Mucosa of stomach (tissue), 1 donor: ENCODE data around the gene PID1.

Experiments
- H3K27me3 ChIP-seq: one replicate; pipeline ENCODE4 v1.7.0; 2013; ENCODE audit warnings: mild to moderate bottlenecking, low read length; ENCODE audit not compliant: control insufficient read depth, insufficient read depth
- H3K36me3 ChIP-seq: one replicate; pipeline ENCODE4 v1.7.0; 2013; ENCODE audit warnings: low read length; ENCODE audit not compliant: control insufficient read depth, insufficient read depth
- H3K4me1 ChIP-seq: one replicate; pipeline ENCODE4 v1.7.0; 2013; ENCODE audit warnings: mild to moderate bottlenecking, low read length; ENCODE audit not compliant: control insufficient read depth, insufficient read depth
- H3K4me3 ChIP-seq: one replicate; pipeline ENCODE4 v1.7.0; 2013; ENCODE audit warnings: low read length
- H3K9ac ChIP-seq: one replicate; pipeline ENCODE4 v1.7.0; 2013; ENCODE audit warnings: mild to moderate bottlenecking, low read length, moderate library complexity
- H3K9me3 ChIP-seq: one replicate; pipeline ENCODE4 v1.7.0; 2013; ENCODE audit warnings: mild to moderate bottlenecking, low read length, moderate library complexity; ENCODE audit not compliant: control insufficient read depth
- donor health status: Pancreatic carcinoma.

PID1 gene

GRCh38 chr2:229022652-229023051 lies 248.4 kb downstream of the PID1 start:
- no peaks in the 10 kb centered on the region for H3K9me3 ChIP-seq

GRCh38 chr2:229022071-229022470 lies 249.0 kb downstream of the PID1 start:
- H3K4me3 ChIP-seq, result no peak overlapping the region
- H3K4me1 ChIP-seq, result no peaks in the 10 kb centered on the region
- H3K9me3 ChIP-seq, result no peaks in the 10 kb centered on the region
- H3K27me3 ChIP-seq, result no peaks in the 10 kb centered on the region
- H3K9ac ChIP-seq, result no peak overlapping the region
- H3K36me3 ChIP-seq, result no peaks in the 10 kb centered on the region

More at GRCh38 chr2:229022652-229023051, 248.4 kb downstream of the PID1 start:
- Histone ChIP-seq H3K9ac (no peak overlapping the region), H3K27me3 (no peaks in the 10 kb centered on the region), H3K36me3 (no peaks in the 10 kb centered on the region), H3K4me1 (no peaks in the 10 kb centered on the region), H3K4me3 (no peak overlapping the region)

- Histone ChIP-seq H3K27me3 (no peaks in the 10 kb centered on the region), H3K9ac (no peak overlapping the region), H3K9me3 (no peaks in the 10 kb centered on the region), H3K36me3 (no peaks in the 10 kb centered on the region), H3K4me3 (no peak overlapping the region), H3K4me1 (no peaks in the 10 kb centered on the region)
Measured at GRCh38 chr2:229009816-229010215, 261.3 kb downstream of the PID1 start.

GRCh38 chr2:229003256-229003655 lies 267.8 kb downstream of the PID1 start:
- H3K27me3 ChIP-seq, result no peaks in the 10 kb centered on the region
- no peaks in the 10 kb centered on the region for H3K36me3 ChIP-seq
- H3K9ac ChIP-seq, result no peak overlapping the region
- no peak overlapping the region for H3K4me3 ChIP-seq
- H3K9me3 ChIP-seq, result no peaks in the 10 kb centered on the region
- no peaks in the 10 kb centered on the region for H3K4me1 ChIP-seq

- no peak overlapping the region for H3K9ac ChIP-seq
- H3K9me3 ChIP-seq, result no peaks in the 10 kb centered on the region
- H3K36me3 ChIP-seq, result no peaks in the 10 kb centered on the region
- no peaks in the 10 kb centered on the region for H3K4me1 ChIP-seq
- no peak overlapping the region for H3K4me3 ChIP-seq
- no peaks in the 10 kb centered on the region for H3K27me3 ChIP-seq
Measured at GRCh38 chr2:229001196-229001595, 269.9 kb downstream of the PID1 start.

- Histone ChIP-seq H3K9me3 (no peaks in the 10 kb centered on the region), H3K27me3 (no peaks in the 10 kb centered on the region), H3K9ac (no peak overlapping the region), H3K4me1 (no peaks in the 10 kb centered on the region), H3K4me3 (no peak overlapping the region), H3K36me3 (no peaks in the 10 kb centered on the region)
Measured at GRCh38 chr2:228999326-228999725, 271.8 kb downstream of the PID1 start.

- H3K9ac ChIP-seq, result no peak overlapping the region
- no peaks in the 10 kb centered on the region for H3K27me3 ChIP-seq
- no peaks in the 10 kb centered on the region for H3K36me3 ChIP-seq
- H3K4me1 ChIP-seq, result no peaks in the 10 kb centered on the region
- H3K9me3 ChIP-seq, result no peaks in the 10 kb centered on the region
- H3K4me3 ChIP-seq, result no peak overlapping the region
Measured at GRCh38 chr2:228988786-228989185, 282.3 kb downstream of the PID1 start.

GRCh38 chr2:228987441-228988155 lies 283.5 kb downstream of the PID1 start:
- H3K36me3 ChIP-seq, result no peaks in the 10 kb centered on the region
- H3K4me1 ChIP-seq, result no peaks in the 10 kb centered on the region
- H3K9ac ChIP-seq, result no peak overlapping the region
- H3K9me3 ChIP-seq, result no peaks in the 10 kb centered on the region
- H3K27me3 ChIP-seq, result no peaks in the 10 kb centered on the region
- no peak overlapping the region for H3K4me3 ChIP-seq

GRCh38 chr2:228986961-228987360 lies 284.1 kb downstream of the PID1 start:
- H3K4me1 ChIP-seq, result no peaks in the 10 kb centered on the region
- H3K36me3 ChIP-seq, result no peaks in the 10 kb centered on the region
- H3K9me3 ChIP-seq, result no peaks in the 10 kb centered on the region
- no peaks in the 10 kb centered on the region for H3K27me3 ChIP-seq
- H3K4me3 ChIP-seq, result no peak overlapping the region
- no peak overlapping the region for H3K9ac ChIP-seq

- Histone ChIP-seq H3K9ac (no peak overlapping the region), H3K4me1 (no peaks in the 10 kb centered on the region), H3K27me3 (no peaks in the 10 kb centered on the region), H3K36me3 (no peaks in the 10 kb centered on the region), H3K4me3 (no peak overlapping the region), H3K9me3 (no peaks in the 10 kb centered on the region)
Measured at GRCh38 chr2:228983700-228984099, 287.4 kb downstream of the PID1 start.

- Histone ChIP-seq H3K36me3 (no peaks in the 10 kb centered on the region), H3K4me1 (no peaks in the 10 kb centered on the region), H3K4me3 (no peak overlapping the region), H3K9me3 (no peaks in the 10 kb centered on the region), H3K27me3 (no peaks in the 10 kb centered on the region), H3K9ac (no peak overlapping the region)
Measured at GRCh38 chr2:228974169-228974568, 296.9 kb downstream of the PID1 start.
